NOMO-1 treated with DMSO at 0.1 percent for 48 hours (cell line): ENCODE results near the gene PLEKHA3.
"Not testable (repeated sequence)": the region's sequence is repeated elsewhere in the genome, so short reads cannot be mapped to it uniquely, and the experiment has no call there.

Experiments
- DNase-seq: peaks from one replicate; lab custom pipeline; 2025; ENCODE audit not compliant: unreplicated experiment; lab: John Stamatoyannopoulos, UW

The PLEKHA3 gene

GRCh38 chr2:178480227-178481181 is at the start of gene PLEKHA3:
TSS of gene PLEKHA3 (plus strand) at chr2:178480457. CDS start at chr2:178480870, 413 bp downstream.
- peak; percentile 84 for DNase-seq

GRCh38 chr2:178436662-178437061 is 43.6 kb upstream of the PLEKHA3 start:
- DNase-seq, result no peak

GRCh38 chr2:178441426-178441825 is 38.8 kb upstream of the PLEKHA3 start:
- DNase-seq, result no peak

GRCh38 chr2:178448968-178449661 is 31.1 kb upstream of the PLEKHA3 start:
- no peak for DNase-seq

- DNase-seq, result no peak
Observed at GRCh38 chr2:178449700-178450523, 30.3 kb upstream of the PLEKHA3 start.

GRCh38 chr2:178450524-178450773 is 29.8 kb upstream of the PLEKHA3 start:
- DNase-seq, result peak; percentile 33

GRCh38 chr2:178450774-178451525 is 29.3 kb upstream of the PLEKHA3 start, which contains the start of the genes PJVK and PRKRA:
TSS of gene PJVK (plus strand) at chr2:178451378. CDS start at chr2:178453410, 2,032 bp downstream.
TSS of gene PRKRA (minus strand) at chr2:178451175. CDS start at chr2:178451030, 145 bp downstream.
- peak; percentile 94 for DNase-seq

- no peak for DNase-seq
Observed at GRCh38 chr2:178452334-178452733, 27.9 kb upstream of the PLEKHA3 start.

- DNase-seq, result no peak
Observed at GRCh38 chr2:178452870-178453269, 27.4 kb upstream of the PLEKHA3 start.

- no peak for DNase-seq
Observed at GRCh38 chr2:178455947-178456346, 24.3 kb upstream of the PLEKHA3 start.

GRCh38 chr2:178457390-178457886 is 22.8 kb upstream of the PLEKHA3 start:
- DNase-seq, result no peak

GRCh38 chr2:178469219-178469849 is 10.9 kb upstream of the PLEKHA3 start:
- DNase-seq, result no peak

- not testable (repeated sequence) for DNase-seq
Observed at GRCh38 chr2:178471313-178471712, 8.9 kb upstream of the PLEKHA3 start.

GRCh38 chr2:178473373-178473772 is 6.9 kb upstream of the PLEKHA3 start:
- no peak for DNase-seq

- no peak for DNase-seq
Observed at GRCh38 chr2:178473931-178474330, 6.3 kb upstream of the PLEKHA3 start.

GRCh38 chr2:178474560-178474959 is 5.7 kb upstream of the PLEKHA3 start:
- no peak for DNase-seq

GRCh38 chr2:178476477-178476876 is 3.8 kb upstream of the PLEKHA3 start:
- DNase-seq, result no peak

- no peak for DNase-seq
Observed at GRCh38 chr2:178477443-178478129, 2.7 kb upstream of the PLEKHA3 start.

- no peak for DNase-seq
Observed at GRCh38 chr2:178478130-178478438, 2.2 kb upstream of the PLEKHA3 start.
